ENCODE measurements around the gene AAMP. TPM values are rescaled to one million over a fixed set of nuclear protein-coding genes. Genes with fewer than 3 reads are reported as not detected.
A peak's percentile ranks its signal among the peaks of the same experiment; 100 is the strongest.

Gene AAMP
- total and polyA plus RNA-seq, 9 donors, result 71.1 to 144 (median 106) TPM

DNA sequence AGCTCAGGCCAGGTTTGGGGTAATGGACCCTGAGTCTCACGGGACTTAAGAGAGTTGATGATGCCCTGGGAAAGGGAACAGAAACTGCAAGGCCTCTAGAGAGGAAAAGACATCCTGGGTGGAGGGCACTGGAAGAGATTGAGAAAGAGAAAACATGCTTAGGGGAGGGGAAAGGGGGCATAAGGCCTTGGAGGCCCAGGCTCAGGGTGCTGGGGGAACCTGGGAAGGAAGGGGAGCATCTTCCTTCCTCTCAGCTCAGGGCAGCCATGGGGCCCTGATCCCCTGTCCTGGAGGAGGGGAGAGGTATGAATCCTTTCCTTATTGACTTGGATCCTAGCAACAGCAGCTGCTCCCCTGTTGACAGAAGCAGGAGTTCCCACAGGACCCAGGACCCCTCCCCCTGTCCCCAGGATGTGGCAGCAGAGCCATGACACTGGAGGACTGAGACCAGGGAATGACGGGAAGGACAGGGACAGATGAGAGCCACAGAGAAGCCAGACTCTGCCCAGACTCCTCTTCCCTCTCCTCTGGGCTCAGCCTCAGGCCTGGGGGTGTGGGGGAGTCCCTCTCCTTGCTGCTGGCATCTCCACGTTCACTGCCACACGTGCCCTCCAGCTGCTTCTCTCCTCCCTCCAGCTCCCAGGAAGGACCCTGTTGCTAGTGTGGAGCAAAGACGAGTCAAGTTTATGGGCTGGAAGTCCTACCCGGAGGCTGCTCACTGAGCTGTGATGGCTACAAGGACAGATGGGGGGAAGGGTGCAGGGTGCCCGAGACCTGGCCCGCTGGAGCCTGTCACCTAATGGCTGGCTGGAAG lies 8.3 kb downstream of the AAMP start:
- intact Hi-C loops (cut with DNase I), result loop anchor here in 1 of 4 donors (5.0 kb wide), 1 partner anchor 44 kb away; the partner anchor contains the start of gene ARPC2
- H3K4me3 ChIP-seq, result no peak overlapping the region
- no peaks in the 10 kb centered on the region for H3K36me3 ChIP-seq
- no peak for TF ChIP-seq CTCF (IDR thresholded peaks at IDR 0.05)
- no peak for TF ChIP-seq EP300 (IDR thresholded peaks at IDR 0.05)
- TF ChIP-seq POLR2A (IDR thresholded peaks at IDR 0.05), result no peak
- H3K9me3 ChIP-seq, result no peaks in the 10 kb centered on the region
- peaks cover 22% of the 10 kb centered on the region for H3K4me1 ChIP-seq (ENCODE audit: insufficient read depth)
- H3K27me3 ChIP-seq, result no peaks in the 10 kb centered on the region
- 46 to 66% (median 56%) methylated on average over 8 of the region's 8 CpGs for WGBS, 3 donors
- peak overlapping the region; percentile 31 to 71 for H3K27ac ChIP-seq
- DNase-seq, result peak in 2 of 5 donors; percentile 17 to 38

DNA sequence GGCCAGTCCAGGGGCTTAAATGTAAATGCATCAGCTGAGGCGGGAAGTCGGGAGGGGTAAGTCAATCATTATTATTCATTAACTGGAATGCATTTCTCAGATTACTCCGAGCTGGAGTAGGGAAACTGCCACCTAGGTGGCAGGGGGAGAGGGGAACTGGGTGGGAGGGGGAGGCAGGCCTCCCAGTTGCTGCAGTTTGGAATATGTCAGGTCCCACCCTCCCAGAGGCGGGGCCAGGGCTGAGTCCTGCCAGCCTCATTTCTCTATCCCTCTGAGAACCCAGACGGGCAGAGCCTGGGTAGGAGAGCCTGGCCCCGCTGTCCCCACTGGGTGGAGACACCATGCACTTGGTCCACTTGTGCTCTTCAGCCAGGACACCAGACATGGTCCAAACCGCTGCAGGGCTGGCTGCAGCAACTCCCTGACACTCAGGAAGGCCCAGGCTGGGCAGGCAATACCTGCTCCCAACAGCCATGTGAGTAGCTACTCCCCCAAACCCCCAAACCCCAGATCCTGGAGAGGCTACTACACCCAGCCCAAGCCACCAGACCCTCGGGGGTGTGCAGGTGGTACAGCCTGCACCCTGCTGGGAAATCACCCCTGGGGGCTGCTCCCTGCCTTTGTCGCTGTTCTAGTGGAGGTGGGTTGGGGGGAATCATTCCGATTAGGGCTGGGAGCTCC lies 9.1 kb downstream of the AAMP start, which contains the start of gene GPBAR1:
GPBAR1 (plus strand) TSS at position 274 of the 681 bp plus-strand sequence. CDS start 1,710 bp downstream, outside the sequence.
- 67 to 68% (median 67%) methylated on average over 9 to 10 of the region's 10 CpGs for WGBS, 3 donors
- peak in 2 of 5 donors; percentile 32 to 54 for DNase-seq
- H3K9me3 ChIP-seq, result no peaks in the 10 kb centered on the region
- no peak within 1 kb of the TSS for H3K4me3 ChIP-seq
- H3K4me1 ChIP-seq (ENCODE audit: insufficient read depth), result peaks cover 22% of the 10 kb centered on the region
- H3K27me3 ChIP-seq, result no peaks in the 10 kb centered on the region
- H3K36me3 ChIP-seq, result no peaks in the 10 kb centered on the region
- peak within 1 kb of the TSS; percentile 71 to 80 for H3K27ac ChIP-seq
- intact Hi-C loops (cut with DNase I), result loop anchor here in 1 of 4 donors (5.0 kb wide), 1 partner anchor 44 kb away; the partner anchor contains the start of gene ARPC2
- TF ChIP-seq EP300 (IDR thresholded peaks at IDR 0.05), result no peak
- no peak for TF ChIP-seq POLR2A (IDR thresholded peaks at IDR 0.05)
- TF ChIP-seq CTCF (IDR thresholded peaks at IDR 0.05), result no peak

DNA sequence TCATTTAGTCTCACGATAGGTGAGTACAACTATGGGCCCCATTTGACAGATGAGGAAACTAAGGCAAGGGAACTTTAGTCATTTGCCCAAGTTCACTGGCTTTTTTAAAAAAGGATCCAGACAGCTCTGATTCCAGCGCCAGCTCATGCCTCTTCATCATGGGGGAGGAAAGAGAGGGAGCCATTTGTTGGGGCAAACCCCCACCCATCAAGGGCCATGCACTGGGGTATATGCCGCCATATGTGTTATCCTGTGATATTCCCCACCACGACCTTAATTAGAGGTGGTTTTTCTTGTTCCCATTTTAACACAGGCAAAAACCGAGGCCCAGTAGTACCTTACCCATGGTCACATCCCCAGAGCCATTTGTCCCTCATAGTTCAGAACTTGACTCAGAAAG lies 9.8 kb downstream of the AAMP start:
- H3K4me1 ChIP-seq (ENCODE audit: insufficient read depth), result peaks cover 22% of the 10 kb centered on the region
- TF ChIP-seq CTCF (IDR thresholded peaks at IDR 0.05) (no peak), EP300 (IDR thresholded peaks at IDR 0.05) (no peak), POLR2A (IDR thresholded peaks at IDR 0.05) (no peak)
- no peaks in the 10 kb centered on the region for H3K36me3 ChIP-seq
- intact Hi-C loops (cut with DNase I), result loop anchor here in 1 of 4 donors (5.0 kb wide), 1 partner anchor 43 kb away; the partner anchor contains the start of gene ARPC2
- no peaks in the 10 kb centered on the region for H3K27me3 ChIP-seq
- no peak for DNase-seq
- peak overlapping the region; percentile 71 to 80 for H3K27ac ChIP-seq
- 80 to 90% (median 83%) methylated on average over 5 of the region's 5 CpGs for WGBS, 3 donors
- H3K4me3 ChIP-seq, result no peak overlapping the region
- H3K9me3 ChIP-seq, result no peaks in the 10 kb centered on the region

DNA sequence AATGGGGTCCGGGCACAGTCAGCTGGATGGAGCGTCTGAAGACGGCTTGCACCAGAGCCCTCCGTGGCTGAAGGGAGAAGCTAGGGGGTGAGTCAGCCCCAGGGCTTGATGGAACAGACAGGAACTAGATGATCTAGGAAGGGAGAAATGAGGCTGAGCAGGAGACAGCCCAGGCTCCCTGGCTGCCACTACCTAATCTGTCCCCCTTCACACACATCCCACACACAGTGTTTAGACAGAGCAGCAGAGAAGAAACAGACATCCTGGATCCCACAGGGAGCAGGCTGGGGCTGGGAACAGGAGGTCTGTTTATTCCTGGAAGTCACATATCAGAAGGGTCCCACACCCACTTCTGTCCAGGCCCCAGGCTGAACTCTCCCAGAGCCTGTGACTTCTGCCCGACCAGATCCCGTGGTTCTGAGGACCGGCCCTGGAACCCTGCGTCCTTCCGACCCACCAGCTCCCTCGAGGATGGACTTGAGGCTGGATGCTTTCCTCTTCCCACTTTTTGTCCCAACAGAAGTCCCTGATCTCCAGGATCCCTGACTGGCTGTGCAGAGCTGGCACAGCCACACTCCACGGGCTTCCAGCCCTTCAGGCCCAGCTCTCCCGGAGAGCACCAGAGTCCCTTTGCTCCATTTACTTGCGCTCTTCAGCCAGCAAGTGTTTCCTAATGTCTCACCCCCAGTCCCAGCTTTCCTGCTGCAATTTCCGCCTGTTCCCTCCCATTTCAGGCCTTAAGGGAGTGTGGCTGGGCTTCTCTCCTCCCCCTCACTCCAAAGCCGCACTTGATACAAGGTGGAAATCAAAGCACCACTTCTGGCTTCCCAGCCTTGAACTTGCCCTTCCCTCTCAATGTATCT lies 10.6 kb downstream of the AAMP start:
- intact Hi-C loops (cut with DNase I), result no loop called here
- Histone ChIP-seq H3K4me1 (ENCODE audit: insufficient read depth) (peaks cover 22% of the 10 kb centered on the region), H3K9me3 (no peaks in the 10 kb centered on the region), H3K36me3 (no peaks in the 10 kb centered on the region), H3K27me3 (no peaks in the 10 kb centered on the region), H3K4me3 (no peak overlapping the region), H3K27ac (peak overlapping the region; percentile 71 to 80)
- TF ChIP-seq POLR2A (IDR thresholded peaks at IDR 0.05), result peak; percentile 3
- TF ChIP-seq CTCF (IDR thresholded peaks at IDR 0.05), result peak in 1 of 3 donors; percentile 6
- peak; percentile 51 for TF ChIP-seq EP300 (IDR thresholded peaks at IDR 0.05)
- DNase-seq, result peak in 4 of 5 donors; percentile 57 to 79 (median 74)
- WGBS, 3 donors, result 3 to 8% (median 5%) methylated on average over 15 of the region's 15 CpGs
